ENCODE data around the gene DGKB. TPM values are rescaled to one million over a fixed set of nuclear protein-coding genes. Genes with fewer than 3 reads are reported as not detected.

The DGKB gene
- total and polyA plus RNA-seq, 8 donors: 0.16 to 1.3 (median 0.40) TPM

DNA sequence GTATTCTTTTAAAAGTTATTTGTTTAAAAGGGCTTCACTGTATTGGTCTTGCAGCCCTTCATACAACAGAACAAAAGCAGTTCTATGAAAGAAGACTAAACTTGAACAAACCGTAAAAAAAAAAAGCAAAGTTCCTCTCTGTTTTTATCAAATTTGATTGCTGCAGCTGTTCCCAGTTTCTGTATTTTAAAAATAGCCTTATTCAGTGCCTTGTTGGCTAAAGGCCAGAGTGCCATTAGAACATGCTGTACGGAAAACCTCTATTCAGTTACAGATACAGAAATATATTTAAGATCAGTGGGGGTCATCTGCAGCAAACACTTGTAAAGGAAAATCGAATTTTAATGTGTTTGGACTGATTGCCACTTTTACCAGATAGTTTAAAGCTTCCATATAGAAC is 705.3 kb downstream of the DGKB start:
- no peak for TF ChIP-seq CTCF (IDR thresholded peaks at IDR 0.05)
- peaks cover 0 to 8% (median 0%) of the 10 kb centered on the region in 3 donors for H3K4me1 ChIP-seq
- FAIRE-seq (no peak), ATAC-seq (no peak), DNase-seq (no peak)
- H3K36me3 ChIP-seq: no peaks in the 10 kb centered on the region
- no peak overlapping the region for H3K4me3 ChIP-seq
- 11 to 12% methylated on average over 3 of the region's 3 CpGs for WGBS, 2 donors
- H3K27ac ChIP-seq: no peak overlapping the region
- H3K27me3 ChIP-seq: no peaks in the 10 kb centered on the region
- no peaks in the 10 kb centered on the region for H3K9me3 ChIP-seq
- intact Hi-C loops (cut with DNase I): no loop called here

DNA sequence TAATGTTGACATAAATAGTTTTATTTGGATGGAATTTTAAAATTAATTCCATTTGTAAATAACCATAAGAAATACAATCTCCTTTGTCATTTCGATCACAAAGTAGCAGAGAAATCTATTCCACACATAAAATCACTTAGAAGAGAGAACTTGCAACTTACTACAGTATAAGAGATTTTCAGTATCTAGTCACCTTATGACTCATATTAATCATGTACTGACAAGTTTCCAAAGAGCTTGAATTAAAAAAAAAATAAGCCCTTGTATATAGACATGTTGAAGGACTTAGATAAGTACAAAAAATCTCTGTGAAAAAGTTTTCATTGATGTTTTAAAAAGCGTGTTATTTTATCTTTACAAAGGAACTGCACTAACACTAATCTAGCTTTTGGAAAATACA is 706.0 kb downstream of the DGKB start:
- intact Hi-C loops (cut with DNase I): no loop called here
- Histone ChIP-seq H3K27ac (no peak overlapping the region), H3K36me3 (no peaks in the 10 kb centered on the region), H3K4me1 (peaks cover 0 to 8% (median 0%) of the 10 kb centered on the region in 3 donors), H3K4me3 (no peak overlapping the region), H3K27me3 (no peaks in the 10 kb centered on the region), H3K9me3 (no peaks in the 10 kb centered on the region)
- ATAC-seq (no peak), DNase-seq (no peak), FAIRE-seq (no peak)
- 54 to 56% methylated on average over 2 of the region's 2 CpGs for WGBS, 2 donors
- no peak for TF ChIP-seq CTCF (IDR thresholded peaks at IDR 0.05)

GRCh38 chr7:14195871-14196270 is 706.7 kb downstream of the DGKB start:
- no peaks in the 10 kb centered on the region for H3K9me3 ChIP-seq
- FAIRE-seq: no peak
- 73 to 83% methylated on average over 4 of the region's 4 CpGs for WGBS, 2 donors
- DNase-seq: no peak
- no peak for TF ChIP-seq CTCF (IDR thresholded peaks at IDR 0.05)
- ATAC-seq: no peak
- no peaks in the 10 kb centered on the region for H3K27me3 ChIP-seq
- intact Hi-C loops (cut with DNase I): no loop called here
- no peaks in the 10 kb centered on the region for H3K36me3 ChIP-seq
- H3K4me3 ChIP-seq: no peak overlapping the region
- no peak overlapping the region for H3K27ac ChIP-seq
- peaks cover 0 to 8% (median 0%) of the 10 kb centered on the region in 3 donors for H3K4me1 ChIP-seq

DNA sequence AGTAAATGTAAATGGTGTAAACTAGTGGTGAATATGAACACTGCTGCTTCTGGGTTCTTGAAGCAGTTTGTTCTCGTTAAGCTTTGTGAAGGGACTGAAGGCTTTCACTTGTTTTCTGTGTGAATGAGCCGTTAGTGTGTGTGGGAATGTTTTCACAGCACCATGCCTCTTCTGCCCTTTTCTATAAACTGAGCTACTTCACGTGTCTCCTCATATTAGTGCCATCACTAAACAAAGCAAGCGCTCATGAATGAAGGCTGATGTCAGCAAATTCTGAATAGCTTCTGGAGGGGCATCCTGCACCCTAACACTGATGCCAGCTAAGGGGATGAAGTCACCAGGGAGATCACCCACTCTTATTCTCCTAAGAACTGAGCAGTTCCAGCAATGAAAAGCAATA is 707.5 kb downstream of the DGKB start:
- peaks cover 0 to 8% (median 0%) of the 10 kb centered on the region in 3 donors for H3K4me1 ChIP-seq
- ATAC-seq (no peak), DNase-seq (no peak), FAIRE-seq (no peak)
- TF ChIP-seq CTCF (IDR thresholded peaks at IDR 0.05): no peak
- H3K36me3 ChIP-seq: no peaks in the 10 kb centered on the region
- WGBS, 2 donors: 78 to 85% methylated on average over 4 of the region's 4 CpGs
- no peaks in the 10 kb centered on the region for H3K9me3 ChIP-seq
- intact Hi-C loops (cut with DNase I): no loop called here
- no peaks in the 10 kb centered on the region for H3K27me3 ChIP-seq
- H3K27ac ChIP-seq: no peak overlapping the region
- H3K4me3 ChIP-seq: no peak overlapping the region

DNA sequence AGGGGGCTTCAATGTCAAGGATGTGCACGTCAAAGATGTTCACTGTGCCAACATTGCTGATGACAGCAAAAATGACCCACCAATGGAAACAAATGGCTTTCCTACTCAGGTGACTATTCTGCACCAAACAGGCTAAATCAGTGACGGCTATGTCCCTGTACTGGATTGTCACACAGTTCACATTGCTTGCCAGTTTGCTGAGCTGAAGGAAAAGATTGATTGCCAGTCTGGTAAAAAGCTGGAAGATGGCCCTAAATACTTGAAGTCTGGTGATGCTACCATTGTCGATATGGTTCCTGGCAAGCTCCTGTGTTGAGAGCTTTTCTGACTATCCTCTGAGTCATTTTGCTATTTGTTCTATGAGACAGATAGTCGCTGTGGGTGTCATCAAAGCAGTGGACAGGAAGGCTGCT is 710.9 kb downstream of the DGKB start:
- FAIRE-seq (no peak), ATAC-seq (no peak), DNase-seq (no peak)
- Histone ChIP-seq H3K36me3 (no peaks in the 10 kb centered on the region), H3K4me3 (no peak overlapping the region), H3K9me3 (no peaks in the 10 kb centered on the region), H3K27me3 (no peaks in the 10 kb centered on the region), H3K27ac (no peak overlapping the region), H3K4me1 (peaks cover 0 to 4% (median 0%) of the 10 kb centered on the region in 3 donors)
- TF ChIP-seq CTCF (IDR thresholded peaks at IDR 0.05): no peak
- WGBS, 2 donors: 69 to 82% methylated on average over 4 of the region's 4 CpGs
- intact Hi-C loops (cut with DNase I): no loop called here
